Muscle of leg (tissue), 11 donors: ENCODE results near the gene MROH8. TPM values are rescaled to one million over a fixed set of nuclear protein-coding genes. Genes with fewer than 3 reads are reported as not detected.

Experiments used
- DNase-seq: peaks from one replicate; pipeline ENCODE4 v3.0.0; 2013
- H3K27ac ChIP-seq: one replicate; pipeline ENCODE4 v1.5.1; 2013; ENCODE audit warnings: mild to moderate bottlenecking, low read length, control low read depth
- H3K27me3 ChIP-seq: one replicate; pipeline ENCODE4 v1.6.1; 2013; ENCODE audit warnings: low read length; ENCODE audit not compliant: control insufficient read depth, insufficient read depth
- H3K36me3 ChIP-seq: one replicate; pipeline ENCODE4 v1.6.1; 2013; ENCODE audit warnings: low read length; ENCODE audit not compliant: control insufficient read depth, insufficient read depth
- H3K4me1 ChIP-seq: one replicate; pipeline ENCODE4 v1.6.1; 2013; ENCODE audit warnings: low read length; ENCODE audit not compliant: control insufficient read depth, insufficient read depth
- H3K4me3 ChIP-seq: one replicate; pipeline ENCODE4 v1.5.1; 2013; ENCODE audit warnings: low read length, control low read depth
- H3K9me3 ChIP-seq: replicated peaks from 2 replicates; pipeline ENCODE4 v1.6.1; 2013; ENCODE audit warnings: low read depth, low read length; ENCODE audit not compliant: control insufficient read depth
- WGBS: methylation state at CpG from one replicate; pipeline ENCODE4 v1.1.5; 2013; ENCODE audit warnings: missing lambda C conversion rate; ENCODE audit not compliant: insufficient coverage; 5-methylcytosine and 5-hydroxymethylcytosine counted together
- polyA plus RNA-seq, 8 donors: library from polyadenylated mRNA; unstranded; fragments of 120-200 nt; gene quantifications; one replicate each; pipeline versions ENCODE4 v1.2.1 to v1.2.3, GENCODE V29; 2013; ENCODE audit warnings: inconsistent platforms in 1 of 8, low replicate concordance in 1 of 8; ENCODE audit not compliant: insufficient read length in 8 of 8, insufficient read depth in 1 of 8
- total RNA-seq: library from RNA; stranded (reverse); fragments of 120-200 nt; gene quantifications from one replicate; pipeline ENCODE4 v1.2.4, GENCODE V29; 2013

Gene MROH8
- total and polyA plus RNA-seq, 9 donors: 3.7 to 5.7 (median 4.5) TPM

- Histone ChIP-seq H3K27me3 (no peaks in the 10 kb centered on the region), H3K9me3 (no peaks in the 10 kb centered on the region), H3K4me1 (peaks cover 12% of the 10 kb centered on the region), H3K36me3 (peaks cover 2% of the 10 kb centered on the region), H3K4me3 (peak overlapping the region; percentile 85), H3K27ac (peak overlapping the region; percentile 29)
- DNase-seq: no peak
- 58% methylated on average over 8 of the region's 11 CpGs for WGBS
These were observed 82.8 kb downstream of the MROH8 start for GRCh38 chr20:37096415-37097041.

GRCh38 chr20:37095599-37096414 is 83.5 kb downstream of the MROH8 start, which contains the start of gene RBL1:
RBL1 (minus strand) TSS chr20:37095997; CDS start chr20:37095928, 69 bp downstream.
- Histone ChIP-seq H3K27me3 (no peaks in the 10 kb centered on the region), H3K27ac (peak within 1 kb of the TSS; percentile 74), H3K9me3 (no peaks in the 10 kb centered on the region), H3K4me1 (peaks cover 12% of the 10 kb centered on the region), H3K36me3 (peaks cover 2% of the 10 kb centered on the region), H3K4me3 (peak within 1 kb of the TSS; percentile 85)
- peak; percentile 96 for DNase-seq
- under 1% methylated on average over 47 of the region's 58 CpGs for WGBS

- peak overlapping the region; percentile 47 for H3K27ac ChIP-seq
- no peaks in the 10 kb centered on the region for H3K9me3 ChIP-seq
- H3K27me3 ChIP-seq: no peaks in the 10 kb centered on the region
- H3K36me3 ChIP-seq: peaks cover 2% of the 10 kb centered on the region
- peak overlapping the region; percentile 85 for H3K4me3 ChIP-seq
- DNase-seq: peak; percentile 11
- 3% methylated on average over 9 of the region's 19 CpGs for WGBS
- H3K4me1 ChIP-seq: peaks cover 12% of the 10 kb centered on the region
These were observed 84.2 kb downstream of the MROH8 start for GRCh38 chr20:37095108-37095598.

GRCh38 chr20:37090407-37090806 is 88.9 kb downstream of the MROH8 start:
- H3K4me1 ChIP-seq: peaks cover 8% of the 10 kb centered on the region
- no peak overlapping the region for H3K27ac ChIP-seq
- no CpG with 5 or more reads among the region's 2 CpGs for WGBS
- no peak overlapping the region for H3K4me3 ChIP-seq
- H3K36me3 ChIP-seq: peaks cover 6% of the 10 kb centered on the region
- H3K27me3 ChIP-seq: no peaks in the 10 kb centered on the region
- H3K9me3 ChIP-seq: no peaks in the 10 kb centered on the region
- DNase-seq: no peak

- no peak for DNase-seq
- Histone ChIP-seq H3K36me3 (peaks cover 13% of the 10 kb centered on the region), H3K4me3 (no peak overlapping the region), H3K27me3 (no peaks in the 10 kb centered on the region), H3K9me3 (no peaks in the 10 kb centered on the region), H3K4me1 (no peaks in the 10 kb centered on the region), H3K27ac (no peak overlapping the region)
- 100% methylated on average over 2 of the region's 5 CpGs for WGBS
These were observed 97.5 kb downstream of the MROH8 start for GRCh38 chr20:37081717-37082289.

GRCh38 chr20:37077009-37077408 is 102.3 kb downstream of the MROH8 start:
- Histone ChIP-seq H3K9me3 (peaks cover 2% of the 10 kb centered on the region), H3K27ac (no peak overlapping the region), H3K4me3 (no peak overlapping the region), H3K4me1 (no peaks in the 10 kb centered on the region), H3K27me3 (no peaks in the 10 kb centered on the region), H3K36me3 (peaks cover 9% of the 10 kb centered on the region)
- no peak for DNase-seq
- WGBS: 100% methylated on average over 2 of the region's 8 CpGs

- Histone ChIP-seq H3K36me3 (peaks cover 4% of the 10 kb centered on the region), H3K4me1 (no peaks in the 10 kb centered on the region), H3K27ac (no peak overlapping the region), H3K27me3 (no peaks in the 10 kb centered on the region), H3K9me3 (peaks cover 2% of the 10 kb centered on the region), H3K4me3 (no peak overlapping the region)
- WGBS: no CpG with 5 or more reads among the region's 3 CpGs
- no peak for DNase-seq
These were observed 103.2 kb downstream of the MROH8 start for GRCh38 chr20:37075932-37076685.

- Histone ChIP-seq H3K36me3 (peaks cover 4% of the 10 kb centered on the region), H3K27me3 (no peaks in the 10 kb centered on the region), H3K27ac (no peak overlapping the region), H3K4me1 (no peaks in the 10 kb centered on the region), H3K9me3 (peaks cover 2% of the 10 kb centered on the region), H3K4me3 (no peak overlapping the region)
- 93% methylated on average over 9 of the region's 17 CpGs for WGBS
- no peak for DNase-seq
These were observed 106.8 kb downstream of the MROH8 start for GRCh38 chr20:37072293-37073196.

GRCh38 chr20:37071481-37071911 is 107.9 kb downstream of the MROH8 start:
- Histone ChIP-seq H3K4me1 (no peaks in the 10 kb centered on the region), H3K9me3 (peaks cover 2% of the 10 kb centered on the region), H3K36me3 (peaks cover 6% of the 10 kb centered on the region), H3K27ac (no peak overlapping the region), H3K27me3 (no peaks in the 10 kb centered on the region), H3K4me3 (no peak overlapping the region)
- no peak for DNase-seq
- 63% methylated on average over 3 of the region's 4 CpGs for WGBS
